AG20443 (cell line): Measurements from ENCODE around the gene CPNE7.

Source experiments
- DNase-seq: peaks from one replicate; pipeline ENCODE4 v3.0.0; 2012; ENCODE audit warnings: low spot score, mixed read lengths

Gene CPNE7

DNA sequence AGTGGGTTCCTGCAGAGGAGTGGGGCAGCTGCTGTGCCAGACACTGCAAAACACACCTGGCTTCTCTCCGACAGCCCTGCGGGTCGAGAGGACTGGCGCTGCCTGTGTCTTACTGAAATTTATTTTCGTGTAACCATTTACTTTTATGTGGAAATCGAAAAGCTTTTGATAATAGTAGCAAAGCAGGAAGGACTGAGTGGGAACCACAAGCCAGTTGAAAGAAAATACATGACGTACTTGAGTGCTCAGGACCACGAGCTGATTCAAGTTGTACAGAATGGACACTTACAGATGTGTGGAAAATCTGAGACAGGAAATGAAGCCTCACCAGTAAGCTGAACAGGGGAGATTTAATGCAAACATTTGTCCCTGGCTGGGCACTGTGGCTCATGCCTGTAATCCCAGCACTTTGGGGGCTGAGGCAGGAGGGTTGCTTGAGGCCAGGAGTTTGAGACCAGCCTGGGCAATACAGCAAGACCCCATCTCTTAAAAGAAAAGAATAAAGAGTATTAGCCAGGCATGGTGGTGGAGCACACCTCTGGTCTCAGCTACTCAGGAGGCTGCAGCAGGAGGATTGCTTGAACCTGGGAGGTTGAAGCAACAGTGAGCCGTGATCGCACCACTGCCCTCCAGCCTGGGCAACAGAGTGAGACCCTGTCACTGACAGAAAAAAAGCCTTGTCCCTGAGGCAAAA, 26.4 kb upstream of the CPNE7 start:
- DNase-seq, result no peak

DNA sequence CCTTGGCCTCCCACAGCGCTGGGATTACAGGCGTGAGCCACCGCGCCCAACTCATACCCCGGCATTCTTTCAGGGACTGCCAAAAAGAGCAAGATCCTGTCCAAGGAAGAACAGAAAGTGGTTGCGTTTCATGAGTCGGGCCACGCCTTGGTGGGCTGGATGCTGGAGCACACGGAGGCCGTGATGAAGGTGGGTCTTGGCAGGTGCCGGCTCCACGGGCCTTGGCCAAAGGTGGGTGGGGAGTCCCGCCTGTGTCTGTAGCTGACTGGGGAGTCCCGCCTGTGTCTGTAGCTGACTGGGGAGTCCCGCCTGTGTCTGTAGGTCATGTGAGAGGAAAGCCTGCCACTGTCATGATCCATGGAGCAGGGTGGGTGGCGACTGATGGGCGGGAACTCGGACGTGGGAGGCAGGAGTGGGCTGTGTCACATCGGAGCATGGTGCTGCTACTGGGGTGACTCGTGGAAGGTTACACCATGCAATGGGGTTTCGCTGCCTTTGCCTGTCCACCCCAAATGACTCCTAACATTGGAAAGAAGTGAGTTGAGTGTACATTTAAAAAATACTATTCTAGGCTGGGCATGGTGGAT, 25.0 kb upstream of the CPNE7 start:
- DNase-seq, result no peak

DNA sequence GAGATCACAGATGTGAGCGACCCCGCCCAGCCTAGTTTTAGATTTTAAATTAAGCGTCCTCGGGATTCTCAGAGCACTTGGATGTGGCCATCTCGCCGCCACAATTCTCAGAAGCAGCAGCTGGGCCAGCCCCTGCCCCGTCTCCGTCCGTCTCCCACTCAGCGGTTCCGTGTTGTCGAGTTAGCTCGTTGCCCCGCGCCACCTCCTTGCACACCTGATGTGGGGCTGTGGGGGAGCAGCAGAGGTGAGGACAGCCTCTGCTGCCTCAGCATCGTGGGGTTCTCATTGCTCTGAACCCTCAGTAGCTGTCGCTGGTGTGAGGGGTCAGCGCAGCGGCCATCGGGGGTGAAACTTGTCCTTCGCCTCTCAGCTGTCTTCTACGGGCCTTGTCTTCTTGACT, 23.2 kb upstream of the CPNE7 start:
- no peak for DNase-seq

DNA sequence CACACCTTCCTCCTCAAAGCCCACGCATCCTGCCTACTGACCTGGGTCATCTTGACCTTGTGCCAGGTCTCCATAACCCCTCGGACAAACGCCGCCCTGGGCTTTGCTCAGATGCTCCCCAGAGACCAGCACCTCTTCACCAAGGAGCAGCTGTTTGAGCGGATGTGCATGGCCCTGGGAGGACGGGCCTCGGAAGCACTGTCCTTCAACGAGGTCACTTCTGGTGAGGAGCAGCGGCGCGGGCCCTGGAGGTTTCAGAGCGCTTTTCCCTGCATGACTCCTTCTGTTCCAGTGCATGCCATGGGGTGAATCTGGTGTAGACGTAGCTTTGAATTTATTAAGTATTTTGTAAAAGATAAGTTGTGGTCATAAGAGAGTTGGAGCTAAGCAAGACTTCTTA, 22.6 kb upstream of the CPNE7 start:
- no peak for DNase-seq

DNA sequence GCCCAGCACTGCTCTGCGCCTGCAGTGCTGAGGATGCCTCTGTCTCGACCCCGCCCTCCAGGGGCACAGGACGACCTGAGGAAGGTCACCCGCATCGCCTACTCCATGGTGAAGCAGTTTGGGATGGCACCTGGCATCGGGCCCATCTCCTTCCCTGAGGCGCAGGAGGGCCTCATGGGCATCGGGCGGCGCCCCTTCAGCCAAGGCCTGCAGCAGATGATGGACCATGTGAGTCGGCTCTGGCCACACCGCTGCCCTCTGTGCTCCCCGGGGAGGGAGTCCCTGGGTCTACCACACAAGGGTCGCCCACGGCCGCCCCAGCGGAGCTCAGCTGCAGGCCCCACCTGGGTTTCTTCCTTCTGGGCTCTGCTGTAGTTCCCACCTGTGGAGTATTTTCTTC, 21.8 kb upstream of the CPNE7 start:
- no peak for DNase-seq

DNA sequence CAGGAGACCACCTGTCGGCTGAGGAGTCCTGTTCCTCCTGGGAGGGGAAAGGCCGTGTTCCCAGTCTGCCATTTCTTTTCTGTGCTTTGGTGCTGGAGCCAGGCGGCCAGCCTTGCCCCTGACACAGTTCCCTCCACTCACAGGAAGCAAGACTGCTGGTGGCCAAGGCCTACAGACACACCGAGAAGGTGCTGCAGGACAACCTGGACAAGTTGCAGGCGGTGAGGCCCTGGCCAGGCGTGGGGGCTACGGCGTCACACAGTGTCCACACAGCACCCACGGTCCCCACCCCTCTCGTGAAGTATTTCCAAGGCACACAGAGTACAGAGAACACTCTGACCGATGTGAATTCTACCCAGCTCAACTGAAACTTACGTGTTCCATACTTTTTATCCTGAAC, 21.2 kb upstream of the CPNE7 start:
- DNase-seq, result no peak

DNA sequence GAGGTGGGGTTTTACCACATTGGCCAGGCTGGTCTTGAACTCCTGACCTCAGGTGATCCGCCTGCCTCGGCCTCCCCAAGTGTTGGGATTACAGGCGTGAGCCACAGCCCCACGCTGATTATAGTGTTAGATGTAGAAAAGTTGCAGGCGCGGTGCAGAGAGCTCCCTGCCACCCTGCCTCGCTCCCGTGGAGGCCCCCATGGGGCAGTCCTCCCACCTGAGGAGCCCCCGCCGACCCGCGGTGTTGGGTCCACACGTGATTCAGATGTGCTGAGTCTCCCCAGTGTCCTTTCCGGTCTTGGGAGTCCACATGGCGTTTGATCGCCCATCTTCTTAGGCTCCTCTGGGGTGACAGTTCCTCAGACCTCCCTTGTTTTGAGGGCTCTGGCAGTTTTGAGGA, 20.3 kb upstream of the CPNE7 start:
- no peak for DNase-seq

DNA sequence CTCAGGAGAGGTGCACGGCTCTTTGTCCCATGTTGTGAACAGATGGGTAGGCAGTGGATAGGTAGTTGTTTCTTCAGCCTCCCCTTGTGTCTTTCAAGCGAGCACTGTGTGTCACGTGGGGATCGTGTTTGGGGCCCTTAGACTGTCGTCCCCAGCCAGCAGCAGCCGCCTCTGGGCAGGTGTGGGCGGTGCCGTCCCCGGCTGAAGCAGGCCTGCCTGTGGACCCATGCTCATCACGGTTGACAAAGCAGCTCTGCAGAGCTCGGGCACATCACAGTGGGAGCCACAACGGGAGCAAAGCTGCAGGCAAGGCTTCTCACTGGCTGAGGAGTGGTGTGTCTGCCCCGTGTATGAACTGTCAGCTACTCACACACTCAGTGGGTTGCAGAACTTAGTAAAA, 19.8 kb upstream of the CPNE7 start:
- no peak for DNase-seq

DNA sequence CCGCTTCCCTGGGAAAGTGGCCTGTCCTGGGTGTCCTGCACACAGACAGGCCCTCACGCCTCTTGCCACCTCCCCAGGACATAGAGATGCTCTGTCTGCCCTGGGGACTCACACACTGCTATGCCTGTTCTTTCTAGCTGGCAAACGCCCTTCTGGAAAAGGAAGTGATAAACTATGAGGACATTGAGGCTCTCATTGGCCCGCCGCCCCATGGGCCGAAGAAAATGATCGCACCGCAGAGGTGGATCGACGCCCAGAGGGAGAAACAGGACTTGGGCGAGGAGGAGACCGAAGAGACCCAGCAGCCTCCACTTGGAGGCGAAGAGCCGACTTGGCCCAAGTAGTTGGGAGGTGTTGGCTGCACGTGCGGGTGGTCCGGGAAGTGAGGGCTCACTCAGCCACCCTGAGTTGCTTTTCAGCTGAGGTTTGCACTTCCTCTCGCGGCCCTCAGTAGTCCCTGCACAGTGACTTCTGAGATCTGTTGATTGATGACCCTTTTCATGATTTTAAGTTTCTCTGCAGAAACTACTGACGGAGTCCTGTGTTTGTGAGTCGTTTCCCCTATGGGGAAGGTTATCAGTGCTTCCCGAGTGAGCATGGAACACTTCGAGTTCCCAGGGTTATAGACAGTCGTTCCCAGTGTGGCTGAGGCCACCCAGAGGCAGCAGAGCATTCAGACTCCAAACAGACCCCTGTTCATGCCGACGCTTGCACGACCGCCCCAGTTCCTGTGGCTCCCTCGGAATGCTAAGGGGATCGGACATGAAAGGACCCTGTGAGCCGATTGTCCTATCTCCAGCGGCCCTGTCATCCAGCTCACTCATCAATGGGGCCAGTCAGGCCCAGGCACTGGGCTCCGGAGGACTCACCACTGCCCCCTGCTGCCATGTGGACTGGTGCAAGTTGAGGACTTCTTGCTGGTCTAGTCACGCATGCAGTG, 18.5 kb upstream of the CPNE7 start:
- peak; percentile 88 for DNase-seq

DNA sequence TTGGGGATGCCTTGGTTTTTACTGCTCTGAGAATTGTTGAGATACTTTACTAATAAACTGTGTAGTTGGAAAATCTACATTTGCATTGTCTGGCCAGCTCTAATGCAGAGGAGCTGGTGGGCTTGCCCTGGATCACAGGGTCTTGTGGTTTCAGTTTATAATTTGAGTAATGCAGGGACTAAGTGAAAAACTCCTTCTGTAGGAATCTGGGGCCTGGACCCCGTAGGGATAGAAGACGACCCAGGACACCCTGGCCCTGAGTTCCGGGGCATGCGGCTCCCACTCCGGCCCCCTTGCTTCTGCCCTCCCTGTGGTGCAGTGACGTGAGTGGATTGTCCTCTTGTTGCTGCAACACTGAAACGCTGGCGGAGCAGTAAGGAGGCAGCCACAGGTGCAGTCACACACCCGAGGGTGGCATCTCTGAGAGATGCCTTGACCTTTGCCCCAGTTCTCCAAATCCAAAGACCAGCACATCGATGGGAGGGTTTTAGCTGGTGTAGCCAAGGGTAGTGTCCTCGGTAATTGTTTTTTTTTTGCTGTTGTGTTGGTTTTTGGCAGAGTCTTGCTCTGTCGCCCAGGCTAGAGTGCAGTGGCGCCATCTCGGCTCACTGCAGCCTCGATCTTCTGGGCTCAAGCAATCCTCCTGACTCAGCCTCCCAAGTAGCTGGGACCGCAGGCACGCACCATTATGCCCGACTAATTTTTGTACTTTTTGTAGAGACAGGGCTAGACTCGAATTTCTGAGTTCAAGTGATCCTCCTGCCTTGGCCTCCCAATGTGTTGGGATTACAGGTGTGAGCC, 17.7 kb upstream of the CPNE7 start:
- no peak for DNase-seq

DNA sequence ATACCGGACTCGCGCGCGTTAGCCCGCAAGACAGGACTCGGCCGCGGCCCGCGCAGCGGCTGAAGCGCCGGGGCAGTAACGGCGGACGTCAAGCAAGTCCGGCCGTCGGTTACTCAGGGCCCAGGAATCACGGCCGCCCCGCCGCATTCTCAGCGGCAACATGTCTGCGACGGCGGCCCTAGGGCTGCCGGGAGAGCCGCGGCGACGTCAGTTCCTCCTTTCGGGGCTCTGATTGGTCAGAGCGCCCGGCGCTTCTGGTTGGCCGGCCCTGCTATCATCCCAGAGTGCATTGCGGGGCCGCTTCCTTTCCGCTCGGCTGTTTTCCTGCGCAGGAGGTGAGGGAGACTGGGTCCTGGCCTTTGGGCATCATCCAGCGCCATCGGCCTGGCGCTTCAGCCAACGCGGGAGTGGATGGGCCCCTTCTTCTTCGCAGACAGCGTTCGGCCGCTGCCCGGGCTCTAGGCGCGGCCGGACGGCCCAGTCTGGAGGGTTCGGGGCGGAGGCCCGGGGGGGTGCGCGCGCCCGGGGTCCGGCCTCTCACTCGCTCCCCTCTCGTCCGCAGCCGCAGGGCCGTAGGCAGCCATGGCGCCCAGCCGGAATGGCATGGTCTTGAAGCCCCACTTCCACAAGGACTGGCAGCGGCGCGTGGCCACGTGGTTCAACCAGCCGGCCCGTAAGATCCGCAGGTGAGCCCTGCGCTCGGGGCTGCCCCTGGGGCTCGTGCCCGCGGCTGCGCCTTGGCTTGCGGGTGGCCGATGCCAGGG, 15.0 kb upstream of the CPNE7 start, which contains the start of gene RPL13:
Gene RPL13, plus strand, starts transcription at position 305 of the 764 bp plus-strand sequence. Its CDS starts 278 bp downstream, at position 583.
- peak; percentile 97 for DNase-seq

DNA sequence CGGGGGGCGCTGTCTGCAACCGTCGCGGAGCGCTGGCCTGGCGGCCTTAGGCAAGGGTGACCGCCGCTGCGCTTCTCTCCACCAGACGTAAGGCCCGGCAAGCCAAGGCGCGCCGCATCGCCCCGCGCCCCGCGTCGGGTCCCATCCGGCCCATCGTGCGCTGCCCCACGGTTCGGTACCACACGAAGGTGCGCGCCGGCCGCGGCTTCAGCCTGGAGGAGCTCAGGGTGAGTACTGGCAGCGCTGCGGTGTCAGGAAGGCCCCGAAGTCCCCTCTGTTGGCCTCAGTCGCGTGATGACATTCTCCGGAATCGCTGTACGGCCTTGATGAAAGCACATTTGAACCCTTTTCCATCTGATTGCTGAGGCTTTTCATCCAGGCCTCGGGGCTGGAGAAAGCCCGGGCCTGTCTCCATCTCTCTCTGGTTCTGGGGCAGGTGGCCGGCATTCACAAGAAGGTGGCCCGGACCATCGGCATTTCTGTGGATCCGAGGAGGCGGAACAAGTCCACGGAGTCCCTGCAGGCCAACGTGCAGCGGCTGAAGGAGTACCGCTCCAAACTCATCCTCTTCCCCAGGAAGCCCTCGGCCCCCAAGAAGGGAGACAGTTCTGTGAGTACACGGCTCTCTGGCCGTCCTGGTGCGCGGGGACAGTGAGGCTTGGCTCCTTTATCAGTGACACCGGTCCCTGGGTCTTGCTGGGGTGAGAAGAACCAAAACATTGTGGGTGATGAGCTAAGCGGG, 14.2 kb upstream of the CPNE7 start:
- DNase-seq, result no peak

DNA sequence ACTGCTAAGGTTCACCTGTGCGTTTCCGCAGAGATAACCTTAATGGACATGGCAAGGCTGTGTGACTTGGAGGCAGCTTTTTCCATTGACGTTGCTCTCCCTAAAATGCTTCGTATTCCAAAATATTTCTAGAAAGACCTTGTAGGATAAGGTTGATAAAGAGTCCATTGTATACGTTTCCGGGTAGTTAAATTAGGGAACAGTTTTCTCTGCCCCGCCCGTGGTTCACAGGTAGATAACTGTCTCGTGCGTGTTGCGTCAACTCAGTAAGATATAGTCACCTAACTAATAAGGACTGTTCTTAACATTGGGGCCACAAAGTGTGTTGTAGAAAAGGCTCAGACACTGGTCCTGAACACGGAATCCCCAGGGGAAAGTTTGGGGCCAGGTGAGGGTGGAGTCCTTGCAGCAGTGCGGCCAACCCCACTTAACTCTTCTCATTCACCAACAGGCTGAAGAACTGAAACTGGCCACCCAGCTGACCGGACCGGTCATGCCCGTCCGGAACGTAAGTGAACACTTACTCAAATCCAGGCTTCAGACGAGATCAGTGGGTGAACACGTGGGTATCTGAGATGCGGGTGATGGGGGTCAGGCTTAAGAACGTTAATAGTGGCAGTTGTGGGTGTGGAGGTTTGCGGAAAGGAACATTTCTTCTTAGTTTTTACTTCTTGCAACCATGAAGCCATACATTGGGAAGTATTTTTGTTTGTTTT, 13.5 kb upstream of the CPNE7 start:
- DNase-seq, result no peak

DNA sequence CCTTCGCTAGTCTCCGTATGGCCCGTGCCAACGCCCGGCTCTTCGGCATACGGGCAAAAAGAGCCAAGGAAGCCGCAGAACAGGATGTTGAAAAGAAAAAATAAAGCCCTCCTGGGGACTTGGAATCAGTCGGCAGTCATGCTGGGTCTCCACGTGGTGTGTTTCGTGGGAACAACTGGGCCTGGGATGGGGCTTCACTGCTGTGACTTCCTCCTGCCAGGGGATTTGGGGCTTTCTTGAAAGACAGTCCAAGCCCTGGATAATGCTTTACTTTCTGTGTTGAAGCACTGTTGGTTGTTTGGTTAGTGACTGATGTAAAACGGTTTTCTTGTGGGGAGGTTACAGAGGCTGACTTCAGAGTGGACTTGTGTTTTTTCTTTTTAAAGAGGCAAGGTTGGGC, 12.6 kb upstream of the CPNE7 start:
- no peak for DNase-seq

DNA sequence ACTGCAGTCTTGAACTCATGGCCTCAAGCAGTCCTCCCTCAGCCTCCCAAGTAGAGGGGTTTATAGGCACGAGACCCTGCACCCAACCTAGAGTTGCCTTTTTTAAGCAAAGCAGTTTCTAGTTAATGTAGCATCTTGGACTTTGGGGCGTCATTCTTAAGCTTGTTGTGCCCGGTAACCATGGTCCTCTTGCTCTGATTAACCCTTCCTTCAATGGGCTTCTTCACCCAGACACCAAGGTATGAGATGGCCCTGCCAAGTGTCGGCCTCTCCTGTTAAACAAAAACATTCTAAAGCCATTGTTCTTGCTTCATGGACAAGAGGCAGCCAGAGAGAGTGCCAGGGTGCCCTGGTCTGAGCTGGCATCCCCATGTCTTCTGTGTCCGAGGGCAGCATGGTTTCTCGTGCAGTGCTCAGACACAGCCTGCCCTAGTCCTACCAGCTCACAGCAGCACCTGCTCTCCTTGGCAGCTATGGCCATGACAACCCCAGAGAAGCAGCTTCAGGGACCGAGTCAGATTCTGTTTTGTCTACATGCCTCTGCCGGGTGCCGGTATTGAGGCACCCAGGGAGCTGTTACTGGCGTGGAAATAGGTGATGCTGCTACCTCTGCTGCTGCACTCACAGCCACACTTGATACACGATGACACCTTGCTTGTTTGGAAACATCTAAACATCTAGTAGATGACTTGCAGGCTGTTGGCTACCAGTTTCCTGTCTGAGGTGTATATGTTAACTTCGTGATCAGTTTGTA, 11.7 kb upstream of the CPNE7 start:
- DNase-seq, result no peak

DNA sequence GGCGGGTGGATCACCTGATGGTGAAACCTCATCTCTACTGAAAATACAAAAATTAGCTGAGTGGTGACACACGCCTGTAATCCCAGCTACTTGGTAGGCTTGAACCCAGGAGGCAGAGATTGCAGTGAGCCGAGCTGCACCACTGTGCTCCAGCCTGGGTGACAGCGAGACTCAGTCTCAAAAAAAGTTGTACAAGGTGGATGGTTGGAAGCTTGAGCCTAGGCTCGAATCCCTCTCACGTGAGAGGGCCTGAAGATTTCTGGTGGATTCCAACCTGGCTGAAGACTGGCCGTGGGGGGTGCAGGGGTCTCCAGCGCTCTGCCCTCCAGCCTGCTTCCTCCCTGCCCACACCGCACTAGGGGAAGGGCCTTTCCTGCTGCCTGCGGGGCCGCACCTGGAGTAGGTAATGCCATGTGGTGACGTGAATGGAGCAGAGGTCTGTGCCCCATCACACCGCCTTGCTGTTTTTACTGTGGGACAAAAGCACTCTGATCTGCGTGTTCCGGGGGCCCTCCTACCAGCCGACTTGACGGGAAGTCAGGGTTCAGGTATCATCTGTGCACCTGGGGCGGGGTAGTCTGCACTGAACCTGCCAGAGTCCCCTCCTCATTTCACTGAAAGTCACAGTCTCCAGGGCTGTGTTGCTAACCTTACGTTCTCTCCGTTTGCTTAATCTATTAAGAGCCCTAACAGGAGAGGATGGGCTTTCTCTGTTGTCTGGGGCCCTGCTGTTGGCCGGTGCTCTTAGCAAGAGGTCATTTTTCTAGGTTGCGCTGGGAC, 10.9 kb upstream of the CPNE7 start:
- DNase-seq, result no peak

DNA sequence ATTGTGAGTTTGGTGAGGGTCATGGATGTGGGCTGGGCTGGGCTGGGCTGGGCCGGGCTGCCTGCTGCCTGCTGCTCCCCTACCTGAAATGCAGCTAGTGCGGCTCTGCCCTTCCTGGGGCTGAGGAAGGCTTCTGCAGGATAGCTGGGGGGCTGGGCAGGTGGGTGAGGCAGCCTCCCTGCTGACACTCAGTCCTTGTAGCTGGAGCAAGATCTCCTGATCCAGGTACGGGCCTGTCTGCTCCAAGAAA, 10.4 kb upstream of the CPNE7 start:
- no peak for DNase-seq

DNA sequence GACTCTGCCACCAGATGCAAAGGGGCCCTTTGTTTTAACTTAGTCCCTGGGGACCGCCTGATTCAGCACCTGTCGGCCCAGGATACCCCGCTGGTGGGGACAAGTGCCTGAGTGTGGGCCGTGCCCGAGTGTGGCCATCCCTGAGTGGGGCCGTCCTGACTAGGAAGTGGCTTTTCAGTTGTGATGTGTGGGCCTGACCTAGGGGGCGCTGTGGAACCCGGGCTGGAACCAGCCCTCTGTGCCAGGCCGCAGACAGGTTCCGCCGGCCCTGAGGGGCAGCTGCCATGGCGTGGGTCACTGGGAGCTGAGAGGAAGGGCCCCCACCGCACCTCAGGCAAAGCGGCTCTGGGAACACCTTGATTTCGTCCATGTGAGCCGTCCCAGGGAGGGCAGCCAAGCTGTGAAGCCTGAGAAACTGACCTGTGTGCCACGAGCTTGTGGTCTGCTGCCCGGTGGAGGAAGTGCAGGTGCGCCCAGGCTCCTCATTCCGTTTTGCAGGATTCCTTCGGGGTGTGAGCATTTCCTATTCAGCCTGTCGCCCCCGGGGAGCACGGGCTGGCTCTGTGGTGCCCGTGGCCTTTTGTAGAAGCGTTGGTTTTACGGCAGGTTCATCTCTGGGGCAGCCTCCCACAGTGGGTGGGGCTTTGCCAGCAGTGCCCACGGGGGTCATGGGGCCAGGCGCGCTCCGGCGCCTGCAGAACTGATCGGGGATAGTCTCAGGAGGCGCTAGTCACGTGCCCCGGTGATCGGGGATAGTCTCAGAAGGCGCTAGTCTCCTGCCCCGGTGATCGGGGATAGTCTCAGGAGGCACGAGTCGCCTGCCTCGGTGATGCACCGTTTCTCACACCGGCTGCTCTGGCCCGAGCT, 9.8 kb upstream of the CPNE7 start:
- peak; percentile 60 for DNase-seq
